ENCODE measurements around the gene SERINC3.

The SERINC3 gene

DNA sequence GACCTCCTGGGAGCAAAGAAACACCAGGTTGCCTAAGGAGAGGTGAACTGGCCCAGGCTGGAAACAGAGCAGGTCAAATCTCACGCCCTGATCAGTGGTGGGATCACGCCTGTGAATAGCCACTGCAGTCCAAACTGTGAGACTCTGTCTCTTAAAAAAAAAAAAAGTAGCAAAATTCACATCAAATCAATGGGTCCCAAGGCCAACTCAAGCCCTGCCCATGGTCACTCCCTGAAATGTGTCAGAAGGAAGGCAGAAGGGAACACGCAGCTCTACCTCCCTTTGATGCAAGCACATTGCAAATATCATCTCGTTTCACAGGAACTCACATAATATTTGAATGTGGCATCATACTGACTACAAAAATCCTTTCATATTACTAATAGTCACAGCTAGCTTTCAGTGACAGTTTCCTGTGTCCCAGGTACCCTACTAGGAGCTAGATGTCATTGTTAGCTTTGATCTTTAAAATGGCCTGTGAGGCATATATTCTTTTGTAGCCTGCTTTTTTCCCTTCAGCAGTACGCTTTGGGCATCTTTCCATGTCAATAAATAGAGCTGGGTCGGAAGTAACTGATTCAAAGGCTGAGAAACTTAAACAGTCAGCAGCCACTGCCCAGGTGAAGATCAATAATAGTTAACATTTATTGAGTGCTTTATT lies 60.6 kb downstream of the SERINC3 start:
- no peak for DNase-seq

DNA sequence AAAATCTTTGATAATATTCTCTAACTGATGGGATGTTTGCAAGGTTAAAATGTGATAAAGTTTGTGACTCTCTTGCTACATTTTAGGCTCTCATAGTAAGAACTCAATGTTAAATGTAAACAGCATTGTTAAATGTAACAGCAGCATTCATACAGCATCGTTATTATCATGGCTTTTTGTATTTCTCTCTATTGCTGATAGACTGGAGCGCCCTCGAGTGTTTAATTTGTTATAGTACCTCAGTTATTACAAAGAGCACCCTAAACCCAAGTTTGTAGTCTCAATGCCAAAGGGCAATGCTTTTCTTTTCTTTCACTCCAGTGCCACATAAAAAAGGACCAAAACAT lies 61.1 kb downstream of the SERINC3 start:
- no peak for DNase-seq

DNA sequence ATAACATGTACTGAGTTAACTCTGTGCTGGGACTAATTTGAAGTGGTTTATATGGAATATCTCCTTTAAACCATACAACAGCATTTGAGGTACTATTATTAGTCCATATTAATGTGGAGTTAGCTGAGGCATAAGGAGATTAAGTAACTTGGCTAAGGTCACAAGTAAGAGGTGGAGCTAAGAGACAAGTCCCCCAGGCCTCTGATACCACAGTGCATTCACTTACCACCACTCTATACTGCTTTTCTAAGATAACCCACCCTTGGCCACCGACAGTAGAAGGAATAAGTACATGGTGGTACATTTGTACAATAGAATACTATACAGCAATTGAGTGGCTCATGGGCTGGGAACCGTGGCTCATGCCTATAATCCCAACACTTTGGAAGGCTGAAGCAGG lies 62.6 kb downstream of the SERINC3 start:
- no peak for DNase-seq

DNA sequence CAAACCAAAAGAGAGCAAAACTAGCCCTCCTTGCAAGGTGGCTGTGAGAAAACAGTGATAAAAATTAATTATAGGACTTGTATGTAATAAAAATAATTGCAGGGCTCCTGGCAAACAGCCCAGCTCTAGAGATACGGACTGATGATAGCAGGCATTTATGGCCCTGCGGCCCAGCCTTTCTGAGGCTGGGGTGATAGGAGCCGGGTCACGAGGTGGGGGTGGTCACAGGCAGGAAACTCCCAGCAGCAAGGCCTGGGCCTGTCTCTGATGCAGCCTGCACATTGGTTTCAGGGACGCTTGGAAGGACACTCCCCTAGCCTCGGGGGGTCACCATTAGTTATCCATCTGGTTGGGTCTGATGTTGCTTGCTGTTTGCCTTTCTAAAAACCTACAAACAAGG lies 64.9 kb downstream of the SERINC3 start:
- DNase-seq, result no peak

DNA sequence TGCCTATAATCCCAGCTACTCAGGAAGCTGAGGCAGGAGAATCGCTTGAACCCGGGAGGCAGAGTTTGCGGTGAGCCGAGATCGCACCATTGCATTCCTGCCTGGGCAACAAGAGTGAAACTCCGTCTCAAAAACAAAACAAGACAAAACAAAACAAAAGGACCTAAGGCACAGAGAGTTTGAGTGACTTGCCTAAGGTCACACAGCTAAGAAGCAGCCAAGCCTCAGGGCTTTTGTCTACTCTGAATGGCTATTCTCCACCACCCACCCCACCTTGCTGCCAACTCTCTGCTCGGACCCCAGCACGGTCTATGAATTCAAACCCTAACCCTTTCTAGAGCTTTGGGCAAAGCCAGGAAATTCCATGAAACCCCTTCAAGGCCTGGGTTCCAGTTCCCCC lies 65.3 kb downstream of the SERINC3 start:
- DNase-seq, result no peak

DNA sequence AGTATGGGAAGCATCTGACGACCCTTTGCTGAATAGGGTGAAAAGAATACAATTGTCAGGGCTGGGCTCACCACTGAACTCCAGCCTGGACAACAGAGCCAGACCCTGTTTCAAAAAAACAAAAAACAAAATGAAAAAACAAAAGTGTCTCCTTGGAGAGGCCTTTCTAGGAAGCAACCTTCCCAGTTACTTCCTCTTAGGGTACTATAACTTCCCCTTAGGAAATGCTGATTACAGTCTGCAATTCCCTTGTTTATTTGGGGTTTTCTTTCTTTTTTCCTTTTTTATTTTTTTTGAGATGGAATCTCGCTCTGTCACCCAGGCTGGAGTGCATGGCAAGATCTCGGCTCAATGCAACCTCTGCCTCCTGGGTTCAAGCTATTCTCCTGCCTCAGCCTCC lies 66.7 kb downstream of the SERINC3 start:
- DNase-seq, result no peak

DNA sequence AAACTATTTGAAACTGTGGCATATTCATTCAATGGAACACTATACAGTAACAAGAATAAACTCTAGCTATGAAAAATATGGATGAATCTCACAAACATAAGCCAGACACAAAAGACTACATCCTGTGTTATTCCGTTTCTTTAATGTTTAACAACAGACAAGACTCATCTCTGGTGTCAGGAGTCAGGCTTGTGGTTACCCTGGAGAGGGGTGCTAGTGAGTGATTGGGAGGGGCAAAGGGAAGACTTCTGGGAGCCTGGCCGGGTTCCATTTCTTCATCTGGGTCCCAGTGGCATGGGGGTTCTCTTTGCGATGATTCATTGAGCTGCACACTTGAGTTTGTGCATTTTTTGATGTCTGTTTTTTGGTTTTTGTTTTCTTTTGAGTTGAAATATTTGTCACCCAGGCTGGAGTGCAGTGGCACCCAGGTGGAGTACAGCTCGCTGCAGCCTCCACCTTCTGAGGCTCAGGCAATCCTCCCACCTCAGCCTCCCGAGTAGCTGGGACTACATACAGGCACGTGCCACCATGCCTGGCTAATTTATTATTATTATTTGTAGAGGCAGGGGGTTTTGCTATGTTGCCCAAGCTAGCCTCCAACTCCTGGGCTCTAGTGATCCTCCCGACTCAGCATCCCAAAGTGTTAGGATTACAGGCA lies 67.4 kb downstream of the SERINC3 start:
- DNase-seq, result no peak

- DNase-seq, result no peak
These were observed 70.9 kb downstream of the SERINC3 start for GRCh38 chr20:44450903-44451450.

DNA sequence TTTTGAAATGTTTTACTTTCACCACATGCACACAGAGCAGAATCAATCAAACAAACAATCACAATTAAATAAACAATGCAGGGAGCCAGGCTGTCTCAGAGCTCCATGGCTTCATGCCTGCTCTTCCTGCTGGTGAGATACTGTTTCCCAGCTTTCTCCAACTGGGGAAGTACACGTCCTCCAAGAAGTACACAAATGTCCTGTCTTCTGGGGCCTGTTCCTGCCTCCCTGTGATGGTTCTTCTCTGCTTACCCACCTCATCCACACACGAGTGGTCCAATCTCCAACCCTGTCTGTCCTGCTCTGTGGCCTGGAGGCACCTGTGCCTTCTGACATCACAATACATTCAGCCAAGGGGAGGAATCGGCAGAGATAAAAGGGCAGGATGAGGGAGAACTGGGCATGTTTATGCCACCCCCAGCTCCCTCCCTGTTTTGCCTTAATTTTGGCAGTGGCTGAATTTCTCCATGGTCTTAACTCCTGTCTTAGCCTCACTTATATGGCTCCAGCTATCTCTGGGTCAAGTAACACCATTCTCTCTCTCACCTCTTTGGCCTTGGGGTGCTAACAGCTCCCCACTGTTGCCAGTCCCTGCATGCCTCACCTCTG lies 71.5 kb downstream of the SERINC3 start:
- no peak for DNase-seq

- DNase-seq, result no peak
These were observed 72.0 kb downstream of the SERINC3 start for GRCh38 chr20:44449864-44450263.

GRCh38 chr20:44448753-44449546 lies 72.9 kb downstream of the SERINC3 start:
- DNase-seq, result no peak

GRCh38 chr20:44447827-44448419 lies 73.9 kb downstream of the SERINC3 start:
- DNase-seq, result no peak

All from right forelimb (tissue), 1 donor.